Measurements from ENCODE around the gene CCDC194.

CCDC194 gene

DNA sequence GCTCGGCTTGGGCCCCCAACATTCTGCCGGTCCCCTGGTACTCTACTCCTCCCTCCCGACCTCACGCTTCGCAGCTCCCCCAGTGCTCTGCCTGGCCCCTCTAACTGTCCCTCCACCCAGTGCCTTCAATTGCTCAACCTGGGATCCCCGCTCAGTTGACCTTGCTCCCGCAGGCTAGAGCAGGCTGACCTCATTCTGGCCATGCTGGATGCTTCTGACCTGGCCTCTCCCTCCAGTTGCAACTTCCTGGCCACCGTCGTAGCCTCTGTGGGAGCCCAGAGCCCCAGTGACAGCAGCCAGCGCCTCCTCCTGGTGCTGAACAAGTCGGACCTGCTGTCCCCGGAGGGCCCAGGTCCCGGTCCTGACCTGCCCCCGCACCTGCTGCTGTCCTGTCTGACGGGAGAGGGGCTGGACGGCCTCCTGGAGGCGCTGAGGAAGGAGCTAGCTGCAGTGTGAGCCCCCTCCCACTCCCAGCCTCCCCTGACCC is 53.1 kb downstream of the CCDC194 start:
- Mint-ChIP-seq H3K4me3 (no peak overlapping the region), H3K36me3 (ENCODE audit: low read depth) (peaks cover 60% of the 10 kb centered on the region), H3K27me3 (no peaks in the 10 kb centered on the region), H3K4me1 (ENCODE audit: low read depth) (peaks cover 23% of the 10 kb centered on the region), H3K9me3 (no peaks in the 10 kb centered on the region), H3K27ac (no peak overlapping the region)
- DNase-seq = no peak

All from activated T-cell treated with anti-CD3 and anti-CD28 coated beads, Interleukin-2, amount 50 U/mL, for 24 hours (primary cell).